Liver (tissue), 9 donors: ENCODE measurements around the gene EML1. TPM values are rescaled to one million over a fixed set of nuclear protein-coding genes. Genes with fewer than 3 reads are reported as not detected.

Experiments used
- DNase-seq: peaks from one replicate; pipeline ENCODE4 v3.0.0-alpha.2; 2017; ENCODE audit warnings: low spot score
- H3K27ac ChIP-seq, 2 donors: one replicate each; pipeline ENCODE4 v1.7.0; 2013; ENCODE audit warnings: inconsistent platforms in 2 of 2, low read length in 2 of 2, control low read depth in 1 of 2, low read depth in 1 of 2, mild to moderate bottlenecking in 1 of 2
- H3K27me3 ChIP-seq, 4 donors: one replicate each; pipeline versions ENCODE4 v1.6.1 to v1.7.0; 2013; ENCODE audit warnings: low read length in 3 of 4, inconsistent platforms in 1 of 4, mild to moderate bottlenecking in 1 of 4, moderate library complexity in 1 of 4; ENCODE audit not compliant: control insufficient read depth in 4 of 4, insufficient read depth in 4 of 4
- H3K36me3 ChIP-seq, 4 donors: one replicate each; pipeline versions ENCODE4 v1.6.1 to v1.7.0; 2013; ENCODE audit warnings: low read length in 3 of 4, mild to moderate bottlenecking in 3 of 4, low read depth in 1 of 4, moderate library complexity in 1 of 4; ENCODE audit not compliant: control insufficient read depth in 4 of 4, insufficient read depth in 3 of 4
- H3K4me1 ChIP-seq, 4 donors: one replicate each; pipeline versions ENCODE4 v1.6.1 to v1.7.0; 2013; ENCODE audit warnings: low read length in 3 of 4, mild to moderate bottlenecking in 3 of 4, moderate library complexity in 1 of 4; ENCODE audit not compliant: control insufficient read depth in 4 of 4, insufficient read depth in 4 of 4
- H3K4me3 ChIP-seq, 3 donors: one replicate each; pipeline versions ENCODE4 v1.6.1 to v1.7.0; 2013; ENCODE audit warnings: low read length in 3 of 3, control low read depth in 1 of 3, low read depth in 1 of 3, mild to moderate bottlenecking in 1 of 3
- H3K9ac ChIP-seq, 2 donors: one replicate each; pipeline ENCODE4 v1.7.0; 2013; ENCODE audit warnings: low read length in 2 of 2, mild to moderate bottlenecking in 2 of 2, moderate library complexity in 2 of 2, control low read depth in 1 of 2, low read depth in 1 of 2
- H3K9me3 ChIP-seq, 4 donors: one replicate each; pipeline versions ENCODE4 v1.6.1 to v1.7.0; 2013; ENCODE audit warnings: low read length in 3 of 4; ENCODE audit not compliant: control insufficient read depth in 4 of 4
- ATF3 ChIP-seq: IDR thresholded peaks from 2 replicates; pipeline ENCODE4 v1.6.1; 2016; ENCODE audit warnings: antibody characterized with exemption
- CTCF ChIP-seq: fragments of 150-350 bp; IDR thresholded peaks from 2 replicates; pipeline ENCODE4 v1.5.1; 2017; ENCODE audit warnings: improper control_type of control experiment, low read depth, low read length; ENCODE audit not compliant: missing input control
- FOXA1 ChIP-seq: IDR thresholded peaks from 2 replicates; pipeline ENCODE4 v1.6.1; 2016; ENCODE audit warnings: antibody characterized with exemption
- FOXA2 ChIP-seq: IDR thresholded peaks from 2 replicates; pipeline ENCODE4 v1.6.1; 2016; ENCODE audit warnings: antibody characterized with exemption
- GABPA ChIP-seq, 2 donors: IDR thresholded peaks in 1 of 2; conservative IDR thresholded peaks in 1 of 2; 2 replicates each; pipeline ENCODE4 v1.6.1; 2016; ENCODE audit warnings: antibody characterized with exemption in 2 of 2, mild to moderate bottlenecking in 1 of 2, moderate library complexity in 1 of 2
- HNF4A ChIP-seq, 2 donors: conservative IDR thresholded peaks; 2 replicates each; pipeline ENCODE4 v1.6.1; 2016; ENCODE audit warnings: antibody characterized with exemption in 2 of 2, mild to moderate bottlenecking in 2 of 2
- HNF4G ChIP-seq: IDR thresholded peaks from 2 replicates; pipeline ENCODE4 v1.6.1; 2016; ENCODE audit warnings: antibody characterized with exemption
- NR2F2 ChIP-seq: IDR thresholded peaks from 2 replicates; pipeline ENCODE4 v1.6.1; 2016; ENCODE audit warnings: antibody characterized with exemption
- RXRA ChIP-seq, 2 donors: IDR thresholded peaks; 2 replicates each; pipeline ENCODE4 v1.6.1; 2017 to 2018; ENCODE audit warnings: antibody characterized with exemption in 2 of 2, mild to moderate bottlenecking in 1 of 2
- SP1 ChIP-seq: IDR thresholded peaks from 2 replicates; pipeline ENCODE4 v1.6.1; 2018; ENCODE audit warnings: antibody characterized with exemption, mild to moderate bottlenecking
- YY1 ChIP-seq: IDR thresholded peaks from 2 replicates; pipeline ENCODE4 v1.6.1; 2016; ENCODE audit warnings: antibody characterized with exemption, mild to moderate bottlenecking
- ZBTB33 ChIP-seq: IDR thresholded peaks from 2 replicates; pipeline ENCODE4 v1.6.1; 2016; ENCODE audit warnings: antibody characterized with exemption
- WGBS: extraction: QIAGEN DNeasy Blood & Tissue Kit; methylation state at CpG from one replicate; pipeline ENCODE4 v1.1.7; 2013; 5-methylcytosine and 5-hydroxymethylcytosine counted together
- polyA plus RNA-seq, 2 donors: library from polyadenylated mRNA; stranded (reverse) in 1 of 2; unstranded in 1 of 2; fragments of 200-250 nt in 1 of 2; fragments of >200 nt in 1 of 2; fragmentation: Nextera tagmentation in 1 of 2; extraction: Ambion mirVana in 1 of 2; gene quantifications; one replicate each; pipeline versions ENCODE4 v1.2.1 to v1.2.3, GENCODE V29; 2013 to 2015
- total RNA-seq, 2 donors: library from RNA; depleted of rRNA; stranded (reverse); fragments of >200 nt; gene quantifications; one replicate each; pipeline ENCODE4 v1.2.3, GENCODE V29; 2014
- donor health status: healthy.
- donor health status: healthy.
- donor health status: healthy.
- donor health status: healthy.
- donor health status: healthy.

EML1 gene
- total and polyA plus RNA-seq, 4 donors: 2.7 to 14.6 (median 4.6) TPM

GRCh38 chr14:99769123-99769522 lies 24.1 kb upstream of the EML1 start:
- no peak for DNase-seq
- no peak overlapping the region for H3K27ac ChIP-seq
- no peaks in the 10 kb centered on the region for H3K27me3 ChIP-seq
- H3K4me1 ChIP-seq: peaks cover 2 to 10% (median 8%) of the 10 kb centered on the region in 4 donors
- 94% methylated on average over 6 of the region's 6 CpGs for WGBS
- H3K36me3 ChIP-seq: no peaks in the 10 kb centered on the region
- H3K4me3 ChIP-seq: no peak overlapping the region
- no peak overlapping the region for H3K9ac ChIP-seq
- no peaks in the 10 kb centered on the region for H3K9me3 ChIP-seq
- TF ChIP-seq HNF4G (no peak), YY1 (no peak), ZBTB33 (no peak), FOXA1 (no peak)

GRCh38 chr14:99769799-99770198 lies 23.4 kb upstream of the EML1 start:
- Histone ChIP-seq H3K4me1 (peaks cover 2 to 10% (median 8%) of the 10 kb centered on the region in 4 donors), H3K9ac (no peak overlapping the region)
- no peak for DNase-seq

GRCh38 chr14:99772371-99773283 lies 20.6 kb upstream of the EML1 start:
- H3K4me1 ChIP-seq: no peaks in the 10 kb centered on the region
- H3K27me3 ChIP-seq: peaks cover 0 to 9% (median 0%) of the 10 kb centered on the region in 4 donors
- no peak overlapping the region for H3K9ac ChIP-seq
- no peak overlapping the region for H3K4me3 ChIP-seq
- no peak overlapping the region for H3K27ac ChIP-seq
- no peaks in the 10 kb centered on the region for H3K9me3 ChIP-seq
- no peaks in the 10 kb centered on the region for H3K36me3 ChIP-seq
- no peak for DNase-seq
- WGBS: 85% methylated on average over 8 of the region's 8 CpGs
- TF ChIP-seq CTCF (no peak), SP1 (no peak), ZBTB33 (no peak)

More at GRCh38 chr14:99769799-99770198, 23.4 kb upstream of the EML1 start:
- Histone ChIP-seq H3K27me3 (peaks cover 0 to 4% (median 0%) of the 10 kb centered on the region in 4 donors), H3K27ac (no peak overlapping the region), H3K4me3 (no peak overlapping the region), H3K9me3 (no peaks in the 10 kb centered on the region), H3K36me3 (no peaks in the 10 kb centered on the region)
- TF ChIP-seq HNF4A (conservative IDR thresholded peaks at IDR 0.05): no peak
- TF ChIP-seq RXRA (IDR thresholded peaks at IDR 0.05): no peak
- TF ChIP-seq GABPA (IDR thresholded peaks at IDR 0.05 in 1 of 2, conservative IDR thresholded peaks at IDR 0.05 in 1 of 2): no peak
- TF ChIP-seq SP1: no peak
- no peak for TF ChIP-seq FOXA2
- TF ChIP-seq NR2F2: no peak
- TF ChIP-seq ZBTB33: no peak
- no peak for TF ChIP-seq HNF4G
- no peak for TF ChIP-seq ATF3
- no peak for TF ChIP-seq YY1
- 62% methylated on average over 3 of the region's 3 CpGs for WGBS
